Activated naive CD8-positive, alpha-beta T cell (primary cell): Measurements from ENCODE around the gene OLFML2A.

ENCODE experiments used
- H3K27ac Mint-ChIP-seq: one replicate; pipeline ENCODE4 v1.8.0; 2021; ENCODE audit warnings: mixed read lengths
- H3K27me3 Mint-ChIP-seq: one replicate; pipeline ENCODE4 v1.8.0; 2021; ENCODE audit warnings: mixed read lengths
- H3K36me3 Mint-ChIP-seq: one replicate; pipeline ENCODE4 v1.8.0; 2021; ENCODE audit warnings: mixed read lengths
- H3K4me1 Mint-ChIP-seq: one replicate; pipeline ENCODE4 v1.8.0; 2021; ENCODE audit warnings: low read depth, mixed read lengths
- H3K4me3 Mint-ChIP-seq: one replicate; pipeline ENCODE4 v1.8.0; 2021; ENCODE audit warnings: mild to moderate bottlenecking, mixed read lengths
- H3K9me3 Mint-ChIP-seq: one replicate; pipeline ENCODE4 v1.8.0; 2021; ENCODE audit warnings: low read depth, mixed read lengths

Gene OLFML2A

DNA sequence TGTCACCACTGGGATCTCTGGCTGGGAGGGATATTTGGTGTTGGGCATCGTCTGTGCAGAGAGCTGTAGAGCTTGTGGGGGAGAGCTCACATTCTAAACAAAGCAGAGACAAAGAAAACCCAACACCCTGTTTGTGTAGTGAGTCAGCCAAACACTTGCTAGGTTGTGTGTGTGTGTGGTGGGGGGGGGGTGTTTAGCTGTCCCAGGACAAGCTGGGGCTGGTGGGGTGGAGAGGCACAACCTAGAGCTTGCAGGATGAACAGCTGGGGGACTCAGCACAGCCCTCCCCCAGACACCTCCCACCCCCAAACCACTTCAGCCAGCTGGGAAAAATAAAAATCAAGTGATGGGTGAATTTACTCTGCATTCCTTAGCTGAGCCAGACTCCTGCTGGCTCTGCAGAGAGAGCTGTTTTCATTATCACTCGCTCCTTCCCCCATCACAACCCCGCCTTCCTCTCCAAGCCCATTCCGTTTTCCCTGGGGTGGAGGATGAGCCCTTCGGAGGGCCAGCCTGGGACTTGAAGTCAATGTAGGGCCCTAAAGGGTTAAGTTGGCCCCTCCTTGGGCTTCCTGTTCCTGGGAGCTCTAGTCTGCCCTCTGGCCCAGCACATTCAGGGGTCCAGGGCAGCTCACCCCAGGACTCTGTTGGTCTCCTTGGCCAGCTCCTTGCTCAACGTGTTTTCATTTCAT, 2.6 kb downstream of the OLFML2A start:
- Mint-ChIP-seq H3K36me3 (no peaks in the 10 kb centered on the region), H3K9me3 (no peaks in the 10 kb centered on the region), H3K4me1 (peaks cover 14% of the 10 kb centered on the region), H3K27me3 (peaks cover 16% of the 10 kb centered on the region), H3K4me3 (no peak overlapping the region), H3K27ac (no peak overlapping the region)

DNA sequence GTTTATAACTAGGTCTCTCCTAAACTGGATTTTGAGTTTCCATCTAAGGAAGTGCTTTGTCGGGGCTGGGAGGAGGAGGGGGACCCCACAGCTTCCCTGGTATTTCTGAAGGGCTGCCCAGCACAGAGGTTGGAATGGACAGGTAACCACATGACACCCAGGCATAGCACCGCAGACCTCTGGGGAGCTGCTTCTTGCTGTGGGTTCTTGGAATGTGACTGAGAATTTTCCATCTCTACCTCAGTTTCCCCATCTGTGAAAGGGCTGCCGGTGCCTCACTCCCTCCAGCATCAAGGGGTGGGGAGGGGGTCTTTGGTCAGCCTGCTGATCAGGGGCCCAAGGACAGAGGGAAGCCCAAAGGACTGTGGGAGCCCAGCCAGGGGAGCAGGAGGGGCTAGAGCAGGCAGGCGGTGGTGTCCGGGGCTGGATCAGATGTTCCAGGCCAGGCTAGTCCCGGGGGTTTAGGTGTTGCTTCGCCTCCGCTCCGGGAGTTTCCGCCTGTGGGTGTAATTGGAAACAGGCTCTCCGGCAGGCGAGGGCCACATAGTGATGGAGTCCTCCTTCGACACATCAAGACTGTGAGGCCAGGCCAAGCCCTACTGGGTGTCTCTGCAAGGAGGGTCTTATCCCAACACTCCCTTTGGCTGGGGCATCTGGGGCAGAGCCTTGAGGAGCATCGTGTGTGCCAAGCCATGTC, 3.3 kb downstream of the OLFML2A start:
- Mint-ChIP-seq H3K4me3 (no peak overlapping the region), H3K36me3 (no peaks in the 10 kb centered on the region), H3K4me1 (peaks cover 12% of the 10 kb centered on the region)

DNA sequence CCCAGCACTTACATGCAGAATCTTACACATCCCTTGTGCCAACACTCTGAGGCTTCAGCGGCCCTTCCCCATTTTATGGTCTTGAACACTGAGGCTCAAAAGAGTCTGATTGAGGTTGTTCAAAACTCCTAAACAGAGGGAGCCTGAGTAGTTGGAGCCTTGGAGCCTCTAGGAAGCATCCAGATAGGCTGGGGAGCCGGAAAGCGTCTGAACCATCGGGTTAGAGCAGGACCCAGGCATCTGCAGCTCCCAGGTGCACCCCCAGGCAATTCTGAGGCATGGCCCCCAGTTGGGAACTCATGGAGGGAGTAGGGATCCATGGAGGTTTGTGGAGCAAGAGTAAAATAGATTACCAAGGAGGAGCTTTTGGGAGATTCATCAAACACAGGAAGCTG, 3.8 kb downstream of the OLFML2A start:
- Mint-ChIP-seq H3K4me1 (peaks cover 11% of the 10 kb centered on the region), H3K36me3 (no peaks in the 10 kb centered on the region), H3K4me3 (no peak overlapping the region), H3K9me3 (no peaks in the 10 kb centered on the region), H3K27me3 (peaks cover 12% of the 10 kb centered on the region), H3K27ac (no peak overlapping the region)

More for the DNA sequence above, 3.3 kb downstream of the OLFML2A start:
- no peaks in the 10 kb centered on the region for H3K9me3 Mint-ChIP-seq
- H3K27ac Mint-ChIP-seq = no peak overlapping the region
- H3K27me3 Mint-ChIP-seq = peaks cover 15% of the 10 kb centered on the region

DNA sequence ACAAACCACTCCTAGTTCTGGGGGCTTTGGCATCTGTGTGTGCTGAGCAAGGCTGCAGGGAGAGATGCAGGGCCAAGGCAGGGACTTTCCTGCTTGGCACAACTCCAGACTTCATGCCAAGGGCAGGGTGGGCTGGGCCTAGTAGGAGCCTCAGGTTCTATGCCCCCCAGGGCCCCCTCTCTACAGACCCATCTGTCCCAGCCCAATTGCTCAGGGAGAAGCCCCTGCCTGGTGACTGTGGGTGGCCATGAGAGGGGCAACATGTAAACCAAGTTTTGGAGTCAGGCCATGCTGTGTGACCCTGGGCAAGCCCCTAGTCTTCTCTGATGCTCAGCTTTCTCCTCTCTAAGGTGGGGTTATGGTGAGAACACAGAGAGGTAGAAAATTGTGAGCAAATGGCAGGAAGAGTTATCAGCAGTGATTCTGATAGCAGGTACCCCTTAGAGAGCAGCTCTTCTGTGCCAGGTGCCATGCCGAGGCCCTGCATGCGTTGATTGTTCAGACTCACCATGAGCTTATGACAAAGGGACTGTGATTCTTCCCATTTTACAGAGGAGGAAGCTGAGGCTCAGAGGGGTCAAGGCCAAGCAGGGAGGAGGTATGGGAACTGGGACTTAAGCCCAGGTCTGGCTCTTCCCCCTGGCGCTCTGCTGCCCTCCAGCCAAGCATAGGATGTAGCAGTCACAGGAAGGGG, 5.2 kb downstream of the OLFML2A start:
- Mint-ChIP-seq H3K27ac (no peak overlapping the region), H3K36me3 (no peaks in the 10 kb centered on the region), H3K4me1 (peaks cover 2% of the 10 kb centered on the region), H3K4me3 (no peak overlapping the region), H3K9me3 (no peaks in the 10 kb centered on the region), H3K27me3 (peaks cover 8% of the 10 kb centered on the region)

DNA sequence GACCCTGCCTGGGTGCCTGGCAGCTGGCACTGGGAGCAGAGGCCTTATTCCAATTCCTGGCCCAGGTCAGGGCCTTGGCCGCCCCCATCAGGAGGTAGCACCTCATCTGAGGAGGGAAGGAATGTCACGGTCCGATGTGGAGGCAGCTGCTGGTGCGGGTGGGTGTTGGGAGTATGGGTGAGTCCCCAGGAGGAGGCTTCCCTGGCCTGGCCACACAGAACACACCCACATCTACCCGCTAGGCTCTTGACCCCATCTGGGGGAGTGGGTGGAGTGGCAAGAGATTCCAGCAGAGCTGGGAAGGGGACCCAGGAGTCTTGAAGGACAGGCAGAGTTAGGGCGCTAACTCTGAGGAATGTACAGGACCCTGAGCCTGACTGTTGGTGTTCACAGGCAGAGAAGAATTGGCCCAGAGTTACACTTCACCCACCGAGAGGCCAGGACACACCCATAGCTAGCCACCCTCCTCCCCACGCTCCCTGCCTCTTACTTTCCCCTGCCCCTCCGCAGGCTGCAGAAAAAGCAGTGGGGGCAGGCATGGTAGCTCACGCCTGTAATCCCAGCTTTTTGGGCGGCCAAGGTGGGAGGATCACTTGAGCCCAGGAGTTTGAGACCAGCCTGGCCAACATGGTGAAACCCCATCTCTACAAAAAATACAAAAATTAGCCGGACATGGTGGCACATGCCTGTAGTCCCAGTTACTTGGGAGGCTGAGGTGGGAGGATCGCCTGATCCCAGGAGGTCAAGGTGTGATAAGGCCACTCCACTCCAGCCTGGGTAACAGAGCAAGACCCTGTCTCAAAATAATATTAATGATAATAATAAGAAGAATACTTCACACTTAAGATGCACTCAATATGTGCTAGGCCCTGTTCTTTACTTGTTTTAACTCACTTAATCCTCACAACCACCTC, 6.0 kb downstream of the OLFML2A start:
- no peak overlapping the region for H3K4me3 Mint-ChIP-seq
- no peaks in the 10 kb centered on the region for H3K4me1 Mint-ChIP-seq
- no peaks in the 10 kb centered on the region for H3K36me3 Mint-ChIP-seq
- H3K27ac Mint-ChIP-seq = no peak overlapping the region
- H3K27me3 Mint-ChIP-seq = peaks cover 8% of the 10 kb centered on the region
- H3K9me3 Mint-ChIP-seq = no peaks in the 10 kb centered on the region

DNA sequence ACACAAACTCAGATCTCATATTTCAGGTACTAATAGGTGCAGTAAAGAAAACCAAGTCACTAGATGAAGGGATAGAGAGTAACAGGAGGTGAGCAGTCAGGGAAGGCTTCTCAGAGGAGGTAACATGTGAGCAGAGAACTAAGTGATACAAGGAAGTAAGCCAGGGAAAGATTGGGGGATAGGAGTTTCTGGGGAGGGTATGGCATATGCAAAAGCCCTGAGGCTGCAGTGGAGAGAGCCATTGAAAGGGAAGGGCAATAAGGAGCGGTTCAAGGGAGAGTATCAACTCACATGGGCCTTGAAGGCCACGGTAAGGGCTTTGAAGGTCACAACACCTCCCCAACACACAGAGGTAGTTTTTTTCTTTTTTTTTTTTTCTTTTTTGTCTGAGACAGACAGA, 6.9 kb downstream of the OLFML2A start:
- Mint-ChIP-seq H3K36me3 (no peaks in the 10 kb centered on the region), H3K27me3 (peaks cover 6% of the 10 kb centered on the region), H3K4me1 (no peaks in the 10 kb centered on the region), H3K4me3 (no peak overlapping the region), H3K9me3 (no peaks in the 10 kb centered on the region), H3K27ac (no peak overlapping the region)

DNA sequence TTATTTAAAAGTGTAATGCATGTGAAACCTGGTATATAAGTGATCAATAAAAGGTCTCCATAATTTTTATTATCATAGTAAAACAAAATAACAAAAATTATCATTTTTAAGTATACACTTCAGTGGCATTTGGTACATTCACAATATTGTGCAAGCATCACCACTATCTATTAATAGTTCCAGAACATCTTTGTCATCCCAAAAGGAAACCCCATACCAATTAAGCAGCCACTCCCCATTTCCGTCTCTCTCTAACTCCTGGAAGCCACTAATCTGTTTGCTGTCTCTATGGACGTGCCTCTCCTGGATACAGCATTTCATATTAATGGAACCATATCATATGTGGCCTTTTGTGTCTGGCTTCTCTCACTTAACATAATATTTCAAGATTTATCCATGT, 7.6 kb downstream of the OLFML2A start:
- Mint-ChIP-seq H3K4me3 (no peak overlapping the region), H3K9me3 (no peaks in the 10 kb centered on the region), H3K36me3 (no peaks in the 10 kb centered on the region), H3K4me1 (no peaks in the 10 kb centered on the region), H3K27ac (no peak overlapping the region), H3K27me3 (peaks cover 3% of the 10 kb centered on the region)

DNA sequence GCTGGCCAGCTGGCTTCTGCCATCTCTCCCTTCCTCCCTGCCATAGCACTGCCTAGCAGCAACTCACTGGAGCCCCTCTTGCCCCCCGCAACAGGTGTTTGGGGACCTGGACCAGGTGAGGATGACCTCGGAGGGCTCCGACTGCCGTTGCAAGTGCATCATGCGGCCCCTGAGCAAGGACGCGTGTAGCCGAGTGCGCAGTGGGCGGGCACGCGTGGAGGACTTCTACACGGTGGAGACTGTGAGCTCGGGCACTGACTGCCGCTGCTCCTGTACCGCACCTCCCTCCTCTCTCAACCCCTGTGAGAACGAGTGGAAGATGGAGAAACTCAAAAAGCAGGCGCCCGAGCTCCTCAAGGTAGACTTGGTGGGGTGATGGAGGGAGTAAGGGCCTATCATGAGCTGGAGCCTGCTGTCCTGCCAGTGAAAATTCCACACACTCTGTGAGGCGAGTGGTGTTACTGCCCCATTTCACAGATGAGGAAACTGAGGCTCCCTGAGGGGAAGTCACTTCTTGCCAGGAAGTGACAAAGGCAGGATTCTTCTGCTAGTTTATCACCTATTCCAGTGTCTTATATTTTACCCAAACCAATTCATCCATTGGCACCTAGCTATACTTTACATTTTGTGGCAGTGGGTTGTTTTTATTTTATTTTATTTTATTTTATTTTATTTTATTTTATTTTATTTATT, 10.1 kb downstream of the OLFML2A start:
- Mint-ChIP-seq H3K27ac (no peak overlapping the region), H3K27me3 (peaks cover 3% of the 10 kb centered on the region), H3K4me3 (no peak overlapping the region), H3K9me3 (no peaks in the 10 kb centered on the region), H3K36me3 (no peaks in the 10 kb centered on the region), H3K4me1 (no peaks in the 10 kb centered on the region)

DNA sequence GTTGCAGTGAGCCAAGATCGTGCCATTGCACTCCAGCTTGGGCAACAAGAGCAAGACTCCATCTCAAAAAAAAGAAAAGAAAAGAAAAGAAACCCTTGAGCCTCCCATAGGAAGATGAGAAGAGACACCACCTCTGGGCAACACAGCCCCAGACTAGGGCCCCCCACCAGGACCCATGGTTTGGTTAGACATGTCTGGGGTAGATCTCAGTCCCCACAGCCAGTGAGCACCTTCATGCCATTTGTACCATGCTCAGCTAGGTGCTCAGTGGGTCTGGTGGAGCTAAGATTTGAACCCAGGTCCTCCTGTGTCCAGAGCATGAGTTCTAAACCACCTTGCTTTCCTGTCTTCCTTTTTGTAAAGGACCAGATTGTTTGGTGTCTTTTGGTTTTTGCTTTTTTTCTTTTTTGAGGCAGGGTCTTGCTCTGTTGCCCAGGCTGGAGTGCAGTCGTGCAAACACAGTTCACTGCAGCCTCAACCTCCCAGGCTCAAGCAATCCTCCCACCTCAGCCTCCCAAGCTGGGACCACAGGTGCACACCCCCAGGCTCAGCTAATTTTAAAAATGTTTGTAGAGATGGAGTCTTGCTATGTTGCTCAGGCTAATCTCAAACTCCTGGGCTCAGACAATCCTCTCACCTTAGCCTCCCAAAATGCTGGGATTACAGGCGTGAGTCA, 11.7 kb downstream of the OLFML2A start:
- no peaks in the 10 kb centered on the region for H3K4me1 Mint-ChIP-seq
- H3K27me3 Mint-ChIP-seq = peaks cover 5% of the 10 kb centered on the region
- H3K36me3 Mint-ChIP-seq = no peaks in the 10 kb centered on the region
- no peaks in the 10 kb centered on the region for H3K9me3 Mint-ChIP-seq
- H3K4me3 Mint-ChIP-seq = no peak overlapping the region
- no peak overlapping the region for H3K27ac Mint-ChIP-seq

DNA sequence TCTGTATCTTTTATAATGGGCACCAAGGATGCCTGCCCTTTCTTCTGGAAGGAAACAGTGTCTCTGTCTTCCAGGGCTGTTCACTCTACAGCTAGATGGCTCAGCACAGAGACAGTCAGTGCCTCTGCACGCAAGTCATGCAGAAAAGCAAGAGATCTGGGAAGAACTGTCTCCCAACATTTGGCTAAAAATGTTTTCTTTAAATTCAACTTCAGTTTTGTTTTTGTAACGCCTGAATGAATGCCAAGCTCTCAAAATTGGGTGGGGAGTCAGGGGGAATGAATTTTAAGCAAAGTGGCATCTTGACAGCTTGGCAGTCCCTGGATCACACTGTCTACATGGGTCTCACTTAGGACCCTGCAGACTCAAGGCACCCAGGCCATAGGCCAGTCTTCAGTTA, 12.6 kb downstream of the OLFML2A start:
- Mint-ChIP-seq H3K27ac (no peak overlapping the region), H3K4me1 (no peaks in the 10 kb centered on the region), H3K9me3 (no peaks in the 10 kb centered on the region), H3K27me3 (peaks cover 5% of the 10 kb centered on the region), H3K36me3 (no peaks in the 10 kb centered on the region), H3K4me3 (no peak overlapping the region)

DNA sequence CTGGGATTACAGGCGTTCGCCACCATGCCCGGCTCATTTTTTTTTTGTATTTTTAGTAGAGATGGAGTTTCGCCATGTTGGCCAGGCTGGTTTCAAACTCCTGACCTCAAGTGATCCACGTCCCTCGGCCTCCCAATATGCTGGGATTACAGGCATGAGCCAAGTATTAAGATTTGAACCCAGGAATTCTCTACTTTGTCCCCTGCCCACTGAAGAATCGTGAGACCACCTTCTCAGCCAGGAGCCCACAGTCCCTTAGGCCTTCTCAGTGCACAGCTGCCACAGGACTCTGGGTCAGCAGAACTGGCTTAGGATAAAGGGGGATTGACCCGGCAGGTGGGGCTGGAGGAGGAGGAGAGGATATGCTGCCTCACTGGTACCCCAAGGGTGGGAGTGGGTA, 13.4 kb downstream of the OLFML2A start:
- no peaks in the 10 kb centered on the region for H3K4me1 Mint-ChIP-seq
- no peak overlapping the region for H3K27ac Mint-ChIP-seq
- no peaks in the 10 kb centered on the region for H3K9me3 Mint-ChIP-seq
- no peak overlapping the region for H3K4me3 Mint-ChIP-seq
- no peaks in the 10 kb centered on the region for H3K36me3 Mint-ChIP-seq
- peaks cover 5% of the 10 kb centered on the region for H3K27me3 Mint-ChIP-seq

DNA sequence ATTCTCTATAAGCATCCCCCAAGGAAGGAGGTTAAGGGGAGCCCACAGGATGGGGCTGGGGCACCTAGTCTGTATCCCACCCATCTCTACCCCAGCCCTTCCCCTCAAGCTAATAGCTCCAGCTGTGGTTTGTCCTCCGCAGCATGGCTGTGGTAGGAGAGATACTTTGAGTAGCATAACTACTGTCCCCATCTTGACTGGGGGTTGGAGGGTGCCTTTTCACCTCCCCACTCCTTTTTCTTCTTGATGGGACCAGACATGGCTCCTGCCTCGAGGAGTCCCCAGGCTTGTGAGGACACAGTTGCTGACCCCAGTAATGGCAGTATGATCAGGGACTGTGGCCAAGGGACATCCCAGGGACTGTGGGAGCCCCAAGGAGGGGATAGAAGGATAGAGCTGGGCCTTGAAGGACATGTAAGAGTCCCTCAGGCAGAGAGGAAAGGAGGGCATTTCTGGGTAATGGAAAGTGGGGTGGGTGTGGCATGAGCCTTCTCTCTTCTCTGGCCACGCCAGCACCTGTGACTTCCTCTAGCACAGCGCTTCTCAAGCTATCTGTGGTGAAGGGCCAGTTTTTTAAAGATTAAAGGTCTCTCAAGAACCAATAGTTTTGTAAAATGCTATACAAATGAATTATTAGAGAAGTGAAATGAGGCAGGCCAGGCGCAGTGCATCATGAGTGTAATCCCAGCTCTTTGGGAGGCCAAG, 14.0 kb downstream of the OLFML2A start:
- peaks cover 4% of the 10 kb centered on the region for H3K27me3 Mint-ChIP-seq
- no peak overlapping the region for H3K27ac Mint-ChIP-seq
- no peaks in the 10 kb centered on the region for H3K4me1 Mint-ChIP-seq
- no peaks in the 10 kb centered on the region for H3K36me3 Mint-ChIP-seq
- no peaks in the 10 kb centered on the region for H3K9me3 Mint-ChIP-seq
- no peak overlapping the region for H3K4me3 Mint-ChIP-seq

DNA sequence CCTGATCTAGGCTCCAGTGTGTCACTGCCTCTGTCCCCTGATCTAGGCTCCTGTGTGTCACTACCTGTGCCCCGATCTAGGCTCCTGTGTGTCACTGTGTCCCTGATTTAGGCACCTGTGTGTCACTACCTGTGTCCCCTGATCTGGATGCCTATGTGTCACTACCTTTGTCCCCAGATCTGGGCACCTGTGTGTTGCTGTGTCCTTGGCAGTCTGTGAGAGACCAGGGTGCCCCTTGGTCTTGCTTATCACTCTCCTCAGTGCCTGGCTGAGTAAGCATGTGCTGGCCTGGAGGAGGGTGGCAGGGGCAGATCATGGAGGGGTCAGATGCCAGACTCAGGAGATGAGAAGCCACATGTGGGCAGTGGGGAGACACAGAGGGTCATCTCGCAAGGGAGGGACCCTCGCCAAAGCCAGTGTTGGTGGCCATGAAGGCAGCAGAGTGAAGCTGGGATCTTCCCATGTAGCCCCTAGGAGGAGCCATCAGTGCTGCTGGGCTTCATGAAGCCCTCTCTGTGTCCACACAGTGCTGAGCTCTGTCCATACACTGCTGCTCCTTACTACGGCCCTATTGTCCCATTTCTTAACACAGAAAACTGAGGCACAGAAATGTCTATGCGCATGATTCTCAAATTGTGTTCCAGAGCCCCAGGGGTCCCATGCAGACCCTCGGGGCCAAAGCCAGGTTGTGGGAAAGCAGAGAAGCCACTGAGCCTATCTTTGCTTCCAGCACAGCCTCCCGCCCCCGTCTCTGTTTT, 15.5 kb downstream of the OLFML2A start:
- Mint-ChIP-seq H3K27me3 (peaks cover 4% of the 10 kb centered on the region), H3K4me1 (no peaks in the 10 kb centered on the region), H3K36me3 (no peaks in the 10 kb centered on the region), H3K27ac (no peak overlapping the region), H3K9me3 (no peaks in the 10 kb centered on the region), H3K4me3 (no peak overlapping the region)
